SJCRH30 (cell line): ENCODE measurements around the gene ZNF318. TPM values are rescaled to one million over a fixed set of nuclear protein-coding genes. Genes with fewer than 3 reads are reported as not detected.
A peak's percentile ranks its signal among the peaks of the same experiment; 100 is the strongest.
"Not testable (repeated sequence)": the region's sequence is repeated elsewhere in the genome, so short reads cannot be mapped to it uniquely, and the experiment has no call there.

ENCODE experiments used
- DNase-seq, 2 experiments: peaks; one replicate each; pipeline ENCODE4 v3.0.0-alpha.2; 2015 to 2020
- H3K27ac ChIP-seq: fragments of 250-450 bp; sonication (Bioruptor Pico); 2 replicates; pipeline ENCODE4 v1.5.1; 2020; ENCODE audit warnings: mild to moderate bottlenecking, moderate library complexity
- H3K27me3 ChIP-seq: fragments of 250-450 bp; sonication (Bioruptor Pico); 2 replicates; pipeline ENCODE4 v1.5.1; 2020; ENCODE audit warnings: mild to moderate bottlenecking, moderate library complexity
- H3K36me3 ChIP-seq: fragments of 250-450 bp; sonication (Bioruptor Pico); 2 replicates; pipeline ENCODE4 v1.5.1; 2020; ENCODE audit warnings: mild to moderate bottlenecking, moderate library complexity
- H3K4me1 ChIP-seq: fragments of 250-450 bp; sonication (Bioruptor Pico); 2 replicates; pipeline ENCODE4 v1.5.1; 2020; ENCODE audit warnings: mild to moderate bottlenecking, moderate library complexity
- H3K4me3 ChIP-seq: fragments of 250-450 bp; sonication (Bioruptor Pico); 2 replicates; pipeline ENCODE4 v1.5.1; 2020; ENCODE audit warnings: mild to moderate bottlenecking, moderate library complexity
- H3K9me3 ChIP-seq: fragments of 250-450 bp; sonication (Bioruptor Pico); replicated peaks from 2 replicates; pipeline ENCODE4 v1.5.1; 2020; ENCODE audit warnings: mild to moderate bottlenecking, moderate library complexity
- total RNA-seq: library from RNA; depleted of rRNA; stranded (reverse); fragments of >200 nt; shearing (Covaris generic); gene quantifications from 2 replicates; pipeline ENCODE4 v1.2.3, GENCODE V29; 2014

The ZNF318 gene
- total RNA-seq, 1 experiment from 2014 or later: 17.7 TPM

DNA sequence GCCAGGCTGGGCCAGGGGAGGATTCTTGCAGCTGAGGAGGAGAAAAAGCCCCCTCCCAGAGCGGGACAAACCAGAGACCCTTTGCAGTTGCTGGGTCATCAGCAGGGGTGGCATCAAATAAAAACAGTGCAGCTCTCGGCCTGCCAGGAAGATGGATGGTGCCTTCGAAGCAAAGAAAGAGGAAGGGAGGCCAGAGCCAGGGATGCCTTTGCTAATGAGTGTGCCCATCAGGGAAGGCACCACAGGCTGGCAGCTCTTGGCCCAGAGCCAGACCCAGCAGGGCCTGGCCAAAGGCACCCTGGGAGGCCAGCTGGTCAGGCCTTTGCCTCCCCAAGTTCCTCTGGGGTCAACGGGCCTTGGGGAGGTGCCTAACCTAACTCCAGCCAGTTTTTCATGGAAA is 26.3 kb upstream of the ZNF318 start:
- Histone ChIP-seq H3K4me1 (no peaks in the 10 kb centered on the region), H3K27me3 (0 out of 2 replicates have a peak, but pooled peaks cover 4% of the 10 kb centered on the region), H3K27ac (no peak overlapping the region), H3K9me3 (no peaks in the 10 kb centered on the region), H3K4me3 (no peak overlapping the region), H3K36me3 (no peaks in the 10 kb centered on the region)
- no peak for DNase-seq

GRCh38 chr6:43394982-43395381 is 25.5 kb upstream of the ZNF318 start:
- no peaks in the 10 kb centered on the region for H3K36me3 ChIP-seq
- no peaks in the 10 kb centered on the region for H3K9me3 ChIP-seq
- no peak for DNase-seq
- H3K4me3 ChIP-seq: no peak overlapping the region
- no peaks in the 10 kb centered on the region for H3K4me1 ChIP-seq
- 0 out of 2 replicates have a peak, but pooled peaks cover 4% of the 10 kb centered on the region for H3K27me3 ChIP-seq
- H3K27ac ChIP-seq: no peak overlapping the region

DNA sequence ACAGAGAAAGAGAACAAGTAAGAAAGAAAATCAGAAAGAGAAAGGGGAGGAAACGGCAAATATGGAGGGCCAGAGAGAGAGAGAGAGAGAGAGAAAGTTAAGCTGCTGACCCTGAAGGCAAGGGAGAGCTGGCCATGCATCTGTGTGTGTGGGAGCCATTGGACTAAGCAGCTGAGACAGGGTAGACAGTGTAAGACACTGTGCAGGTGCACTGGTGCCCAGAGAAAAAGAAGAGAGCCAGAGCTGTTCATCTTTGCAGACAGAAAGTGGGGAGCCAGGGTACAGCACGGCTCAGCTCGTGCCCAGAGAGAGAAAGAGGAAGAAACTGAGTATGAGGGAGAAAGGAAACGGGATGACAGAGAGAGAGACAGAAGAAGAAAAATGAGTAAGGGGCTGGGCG is 24.2 kb upstream of the ZNF318 start:
- Histone ChIP-seq H3K4me1 (no peaks in the 10 kb centered on the region), H3K4me3 (no peak overlapping the region), H3K36me3 (no peaks in the 10 kb centered on the region), H3K27ac (no peak overlapping the region), H3K9me3 (no peaks in the 10 kb centered on the region), H3K27me3 (peaks cover 9% of the 10 kb centered on the region; the same call in 1 of the 2 replicates)
- no peak for DNase-seq

DNA sequence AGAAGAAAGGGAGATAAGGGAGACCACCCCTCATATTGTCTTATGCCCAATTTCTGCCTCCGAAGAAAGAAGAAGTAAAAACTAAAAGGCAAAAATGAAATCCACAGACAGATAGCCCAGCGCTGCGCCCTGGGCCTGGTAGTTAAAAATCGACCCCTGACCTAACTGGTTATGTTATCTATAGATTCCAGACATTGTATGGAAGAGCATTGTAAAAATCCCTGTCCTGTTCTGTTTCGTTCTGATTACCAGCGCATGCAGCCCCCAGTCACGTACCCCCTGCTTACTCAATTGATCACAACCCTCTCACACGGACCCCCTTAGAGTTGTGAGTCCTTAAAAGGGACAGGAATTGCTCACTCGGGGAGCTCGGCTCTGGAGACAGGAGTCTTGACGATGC is 23.7 kb upstream of the ZNF318 start:
- not testable (repeated sequence) for H3K27me3 ChIP-seq, H3K27ac ChIP-seq, H3K4me3 ChIP-seq, H3K36me3 ChIP-seq, H3K4me1 ChIP-seq, DNase-seq, H3K9me3 ChIP-seq

DNA sequence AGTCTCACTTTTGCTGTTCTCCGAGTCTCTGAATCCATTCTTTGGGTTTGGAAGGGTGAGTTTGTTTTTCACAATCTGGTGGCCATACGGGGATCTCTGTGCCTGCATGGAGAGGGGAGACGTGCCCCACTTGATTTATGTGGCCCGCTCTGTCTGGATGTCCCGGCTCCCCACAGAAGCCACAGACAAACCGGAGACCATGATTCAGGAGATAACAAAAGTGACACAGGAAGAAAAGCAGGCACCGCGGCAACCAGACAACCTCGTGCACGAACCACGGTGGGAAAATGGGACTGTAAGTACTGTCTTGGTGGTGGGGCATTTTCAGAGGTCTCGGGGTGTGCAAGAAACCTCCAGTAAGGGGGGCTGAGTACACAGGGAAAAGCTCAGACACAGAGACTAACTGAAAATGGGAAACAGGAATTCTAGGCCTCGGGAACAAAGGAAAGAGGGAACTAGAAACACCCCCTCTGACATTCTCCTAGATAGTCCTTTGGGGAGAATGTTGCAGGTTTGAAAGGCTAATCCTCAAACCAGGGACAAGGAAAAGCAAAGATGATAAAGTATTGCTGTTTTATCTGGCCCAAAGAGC is 22.1 kb upstream of the ZNF318 start:
- H3K27me3 ChIP-seq: peaks cover 9% of the 10 kb centered on the region; the same call in 1 of the 2 replicates
- no peaks in the 10 kb centered on the region for H3K4me1 ChIP-seq
- no peaks in the 10 kb centered on the region for H3K9me3 ChIP-seq
- no peaks in the 10 kb centered on the region for H3K36me3 ChIP-seq
- no peak for DNase-seq
- H3K27ac ChIP-seq: no peak overlapping the region
- no peak overlapping the region for H3K4me3 ChIP-seq

- H3K4me1 ChIP-seq, H3K27ac ChIP-seq, H3K36me3 ChIP-seq, H3K27me3 ChIP-seq, DNase-seq, H3K4me3 ChIP-seq, H3K9me3 ChIP-seq: not testable (repeated sequence)
Measured at GRCh38 chr6:43390753-43391439, 21.4 kb upstream of the ZNF318 start.

GRCh38 chr6:43389730-43390295 is 20.4 kb upstream of the ZNF318 start:
- Histone ChIP-seq H3K27me3 (peaks cover 9% of the 10 kb centered on the region; the same call in 1 of the 2 replicates), H3K4me1 (no peaks in the 10 kb centered on the region), H3K27ac (no peak overlapping the region), H3K36me3 (no peaks in the 10 kb centered on the region), H3K4me3 (no peak overlapping the region), H3K9me3 (no peaks in the 10 kb centered on the region)
- DNase-seq: no peak

- Histone ChIP-seq H3K4me3 (no peak overlapping the region), H3K4me1 (no peaks in the 10 kb centered on the region), H3K27ac (no peak overlapping the region), H3K9me3 (no peaks in the 10 kb centered on the region), H3K36me3 (no peaks in the 10 kb centered on the region), H3K27me3 (peaks cover 5% of the 10 kb centered on the region; the same call in 1 of the 2 replicates)
- DNase-seq: peak in 1 of 2 experiments; percentile 48
Measured at GRCh38 chr6:43386492-43386891, 17.0 kb upstream of the ZNF318 start.

GRCh38 chr6:43383021-43383667 is 13.7 kb upstream of the ZNF318 start:
- no peak for DNase-seq
- Histone ChIP-seq H3K4me1 (no peaks in the 10 kb centered on the region), H3K36me3 (no peaks in the 10 kb centered on the region), H3K9me3 (no peaks in the 10 kb centered on the region), H3K27ac (no peak overlapping the region), H3K27me3 (no peaks in the 10 kb centered on the region), H3K4me3 (no peak overlapping the region)

GRCh38 chr6:43380858-43381257 is 11.4 kb upstream of the ZNF318 start:
- not testable (repeated sequence) for H3K4me3 ChIP-seq, DNase-seq, H3K36me3 ChIP-seq, H3K27me3 ChIP-seq, H3K9me3 ChIP-seq, H3K4me1 ChIP-seq, H3K27ac ChIP-seq

GRCh38 chr6:43378631-43379030 is 9.2 kb upstream of the ZNF318 start:
- H3K36me3 ChIP-seq: no peaks in the 10 kb centered on the region
- no peak overlapping the region for H3K27ac ChIP-seq
- H3K9me3 ChIP-seq: no peaks in the 10 kb centered on the region
- H3K27me3 ChIP-seq: no peaks in the 10 kb centered on the region
- no peak overlapping the region for H3K4me3 ChIP-seq
- DNase-seq: no peak
- H3K4me1 ChIP-seq: no peaks in the 10 kb centered on the region

DNA sequence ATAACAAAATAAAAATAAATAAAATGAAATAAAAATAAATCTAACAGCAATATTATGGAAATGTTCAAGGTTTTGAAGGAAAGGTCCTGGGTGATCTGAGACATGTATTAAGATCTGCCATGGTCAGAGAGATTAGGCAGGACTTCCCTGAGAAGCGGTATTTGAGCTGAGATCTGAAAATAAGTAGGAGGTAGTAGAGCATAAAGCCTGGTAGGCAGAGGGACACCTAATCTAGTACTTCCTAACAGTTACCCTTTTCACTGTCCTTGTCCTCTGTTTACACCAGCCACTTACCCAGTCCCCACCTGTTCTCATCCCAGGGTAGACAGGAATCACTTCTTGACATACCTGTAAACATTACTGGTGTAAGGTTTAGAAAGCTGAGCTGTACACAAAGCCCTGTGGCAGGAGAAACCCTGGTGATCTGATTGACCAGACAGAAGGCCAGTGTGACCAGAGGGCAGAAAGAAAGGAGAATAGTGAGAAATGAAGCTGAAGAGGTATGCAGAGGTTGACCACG is 8.3 kb upstream of the ZNF318 start:
- Histone ChIP-seq H3K27ac (no peak overlapping the region), H3K4me3 (no peak overlapping the region), H3K27me3 (no peaks in the 10 kb centered on the region), H3K9me3 (no peaks in the 10 kb centered on the region), H3K36me3 (no peaks in the 10 kb centered on the region), H3K4me1 (no peaks in the 10 kb centered on the region)
- DNase-seq: no peak

GRCh38 chr6:43376551-43376981 is 7.1 kb upstream of the ZNF318 start:
- Histone ChIP-seq H3K9me3 (no peaks in the 10 kb centered on the region), H3K27me3 (no peaks in the 10 kb centered on the region), H3K27ac (no peak overlapping the region), H3K36me3 (no peaks in the 10 kb centered on the region), H3K4me1 (no peaks in the 10 kb centered on the region), H3K4me3 (no peak overlapping the region)
- no peak for DNase-seq

- DNase-seq: no peak
- no peak overlapping the region for H3K27ac ChIP-seq
- no peaks in the 10 kb centered on the region for H3K9me3 ChIP-seq
- no peak overlapping the region for H3K4me3 ChIP-seq
- no peaks in the 10 kb centered on the region for H3K4me1 ChIP-seq
- H3K27me3 ChIP-seq: no peaks in the 10 kb centered on the region
- H3K36me3 ChIP-seq: no peaks in the 10 kb centered on the region
Measured at GRCh38 chr6:43375693-43376092, 6.2 kb upstream of the ZNF318 start.

DNA sequence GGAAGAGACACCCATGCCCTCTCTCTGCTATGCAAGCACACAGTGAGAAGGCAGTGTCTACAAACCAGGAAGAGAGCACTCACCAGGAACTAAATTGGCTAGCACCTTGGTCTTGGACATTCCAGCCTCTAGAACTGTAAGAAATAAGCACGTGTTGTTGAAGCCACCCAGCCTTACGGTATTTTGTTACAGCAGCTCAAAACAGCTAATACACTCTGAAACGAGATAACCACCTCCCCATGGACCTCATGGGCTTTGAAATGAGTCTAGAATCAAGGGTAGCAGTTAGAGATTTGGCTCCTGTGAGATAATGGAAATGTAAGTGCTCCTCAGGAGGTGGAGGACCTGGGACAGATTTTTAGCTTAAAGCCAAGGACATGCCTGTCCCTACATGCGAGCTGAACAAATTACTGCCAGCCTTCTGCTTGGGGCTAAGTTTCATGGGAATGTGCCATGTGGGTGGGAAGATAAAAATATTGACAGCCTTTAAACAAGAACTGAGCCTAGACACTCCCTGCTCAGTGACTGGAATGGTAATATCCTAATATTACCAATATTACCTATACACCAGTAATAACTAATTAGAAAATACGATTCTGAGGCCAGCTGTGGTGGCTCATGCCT is 3.9 kb upstream of the ZNF318 start:
- H3K27ac ChIP-seq: no peak overlapping the region
- H3K4me1 ChIP-seq: peaks cover 4% of the 10 kb centered on the region; the same call in 1 of the 2 replicates
- no peak for DNase-seq
- H3K36me3 ChIP-seq: no peaks in the 10 kb centered on the region
- no peak overlapping the region for H3K4me3 ChIP-seq
- H3K27me3 ChIP-seq: no peaks in the 10 kb centered on the region
- no peaks in the 10 kb centered on the region for H3K9me3 ChIP-seq
